HG02852 (cell line): ENCODE data around the gene PODN.

ENCODE experiments used
- ATAC-seq: cut with Tn5 transposase; IDR thresholded peaks from one replicate; pipeline ENCODE4 v1.9.1; 2021; ENCODE audit warnings: mild to moderate bottlenecking, moderate library complexity; ENCODE audit not compliant: unreplicated experiment

PODN gene

GRCh38 chr1:53087332-53088285 is 25.6 kb downstream of the PODN start:
- no peak for ATAC-seq

GRCh38 chr1:53088616-53089300 is 26.7 kb downstream of the PODN start:
- no peak for ATAC-seq

- no peak for ATAC-seq
Observed at GRCh38 chr1:53089478-53090226, 27.6 kb downstream of the PODN start.

- no peak for ATAC-seq
Observed at GRCh38 chr1:53090227-53091147, 28.5 kb downstream of the PODN start.

GRCh38 chr1:53091841-53092645 is 30.0 kb downstream of the PODN start:
- ATAC-seq: no peak

GRCh38 chr1:53092659-53093450 is 30.8 kb downstream of the PODN start:
- no peak for ATAC-seq

GRCh38 chr1:53093451-53093754 is 31.4 kb downstream of the PODN start:
- ATAC-seq: no peak

GRCh38 chr1:53093778-53094532 is 31.9 kb downstream of the PODN start:
- no peak for ATAC-seq

GRCh38 chr1:53094533-53094919 is 32.5 kb downstream of the PODN start:
- no peak for ATAC-seq

- no peak for ATAC-seq
Observed at GRCh38 chr1:53104289-53104913, 42.4 kb downstream of the PODN start.

GRCh38 chr1:53107090-53107489 is 45.1 kb downstream of the PODN start:
- ATAC-seq: no peak

- ATAC-seq: no peak
Observed at GRCh38 chr1:53107570-53108322, 45.7 kb downstream of the PODN start.

- no peak for ATAC-seq
Observed at GRCh38 chr1:53108646-53109580, 46.9 kb downstream of the PODN start.

GRCh38 chr1:53110370-53111072 is 48.5 kb downstream of the PODN start:
- no peak for ATAC-seq

- ATAC-seq: no peak
Observed at GRCh38 chr1:53111073-53111556, 49.1 kb downstream of the PODN start.
